Measurements from ENCODE around the gene RALGAPB. TPM values are rescaled to one million over a fixed set of nuclear protein-coding genes. Genes with fewer than 3 reads are reported as not detected.

The RALGAPB gene
- total RNA-seq, 1 donor = 42.7 TPM

- no peak for TF ChIP-seq CTCF (IDR thresholded peaks at IDR 0.05; ENCODE audit: extremely low read depth, low read depth, low read length)
- H3K4me1 ChIP-seq (ENCODE audit: insufficient read depth, low read length) = no peaks in the 10 kb centered on the region
- no peak overlapping the region for H3K27ac ChIP-seq (ENCODE audit: low read depth, low read length)
- DNase-seq (ENCODE audit: insufficient read length, low spot score, missing footprints) = no peak
- H3K4me2 ChIP-seq (ENCODE audit: insufficient read depth, low read length) = no peak overlapping the region
- no peaks in the 10 kb centered on the region for H3K9me3 ChIP-seq (ENCODE audit: low read depth, low read length)
- no peaks in the 10 kb centered on the region for H3K79me2 ChIP-seq (ENCODE audit: insufficient read depth, low read length)
- no peaks in the 10 kb centered on the region for H3K36me3 ChIP-seq (ENCODE audit: insufficient read depth, low read length)
- no peak overlapping the region for H2AFZ ChIP-seq (ENCODE audit: low read length)
- H3K4me3 ChIP-seq (ENCODE audit: insufficient read depth, low read length) = no peak overlapping the region
- no peaks in the 10 kb centered on the region for H4K20me1 ChIP-seq (ENCODE audit: insufficient read depth, low read length)
- peaks cover 9% of the 10 kb centered on the region for H3K27me3 ChIP-seq (ENCODE audit: insufficient read depth, low read length)
Observed at GRCh38 chr20:38586181-38586525, 113.5 kb downstream of the RALGAPB start.

- Histone ChIP-seq H3K9me3 (ENCODE audit: low read depth, low read length) (no peaks in the 10 kb centered on the region), H3K79me2 (ENCODE audit: insufficient read depth, low read length) (no peaks in the 10 kb centered on the region), H3K27me3 (ENCODE audit: insufficient read depth, low read length) (no peaks in the 10 kb centered on the region), H4K20me1 (ENCODE audit: insufficient read depth, low read length) (no peaks in the 10 kb centered on the region), H3K27ac (ENCODE audit: low read depth, low read length) (no peak overlapping the region), H2AFZ (ENCODE audit: low read length) (no peak overlapping the region), H3K4me2 (ENCODE audit: insufficient read depth, low read length) (no peak overlapping the region), H3K4me1 (ENCODE audit: insufficient read depth, low read length) (no peaks in the 10 kb centered on the region), H3K4me3 (ENCODE audit: insufficient read depth, low read length) (no peak overlapping the region), H3K36me3 (ENCODE audit: insufficient read depth, low read length) (no peaks in the 10 kb centered on the region)
- no peak for DNase-seq (ENCODE audit: insufficient read length, low spot score, missing footprints)
- no peak for TF ChIP-seq CTCF (IDR thresholded peaks at IDR 0.05; ENCODE audit: extremely low read depth, low read depth, low read length)
Observed at GRCh38 chr20:38588303-38588702, 115.7 kb downstream of the RALGAPB start.

GRCh38 chr20:38589351-38589750 lies 116.7 kb downstream of the RALGAPB start:
- Histone ChIP-seq H3K9me3 (ENCODE audit: low read depth, low read length) (no peaks in the 10 kb centered on the region), H3K79me2 (ENCODE audit: insufficient read depth, low read length) (no peaks in the 10 kb centered on the region), H3K36me3 (ENCODE audit: insufficient read depth, low read length) (no peaks in the 10 kb centered on the region), H3K4me1 (ENCODE audit: insufficient read depth, low read length) (no peaks in the 10 kb centered on the region), H3K4me2 (ENCODE audit: insufficient read depth, low read length) (no peak overlapping the region), H3K27ac (ENCODE audit: low read depth, low read length) (no peak overlapping the region), H3K27me3 (ENCODE audit: insufficient read depth, low read length) (no peaks in the 10 kb centered on the region), H3K4me3 (ENCODE audit: insufficient read depth, low read length) (no peak overlapping the region), H4K20me1 (ENCODE audit: insufficient read depth, low read length) (no peaks in the 10 kb centered on the region), H2AFZ (ENCODE audit: low read length) (no peak overlapping the region)
- TF ChIP-seq CTCF (IDR thresholded peaks at IDR 0.05; ENCODE audit: extremely low read depth, low read depth, low read length) = no peak
- DNase-seq (ENCODE audit: insufficient read length, low spot score, missing footprints) = no peak

- Histone ChIP-seq H3K9me3 (ENCODE audit: low read depth, low read length) (no peaks in the 10 kb centered on the region), H3K79me2 (ENCODE audit: insufficient read depth, low read length) (no peaks in the 10 kb centered on the region), H3K4me2 (ENCODE audit: insufficient read depth, low read length) (no peak overlapping the region), H4K20me1 (ENCODE audit: insufficient read depth, low read length) (no peaks in the 10 kb centered on the region), H3K27me3 (ENCODE audit: insufficient read depth, low read length) (no peaks in the 10 kb centered on the region), H3K27ac (ENCODE audit: low read depth, low read length) (no peak overlapping the region), H3K36me3 (ENCODE audit: insufficient read depth, low read length) (no peaks in the 10 kb centered on the region), H3K4me3 (ENCODE audit: insufficient read depth, low read length) (no peak overlapping the region), H3K4me1 (ENCODE audit: insufficient read depth, low read length) (no peaks in the 10 kb centered on the region), H2AFZ (ENCODE audit: low read length) (no peak overlapping the region)
- no peak for TF ChIP-seq CTCF (IDR thresholded peaks at IDR 0.05; ENCODE audit: extremely low read depth, low read depth, low read length)
- DNase-seq (ENCODE audit: insufficient read length, low spot score, missing footprints) = no peak
Observed at GRCh38 chr20:38589967-38590675, 117.5 kb downstream of the RALGAPB start.
